M059J (cell line): ENCODE results near the gene MAP3K4. TPM values are rescaled to one million over a fixed set of nuclear protein-coding genes. Genes with fewer than 3 reads are reported as not detected.

ENCODE experiments used
- DNase-seq: peaks from one replicate; pipeline ENCODE4 v3.0.0-alpha.2; 2012; ENCODE audit warnings: low read depth
- total RNA-seq: library from RNA; depleted of rRNA; stranded (reverse); fragments of >200 nt; shearing (Covaris generic); gene quantifications from 2 replicates; pipeline ENCODE4 v1.2.3, GENCODE V29; 2014

Gene MAP3K4
- total RNA-seq, 1 experiment from 2014 or later = 26.7 TPM

- DNase-seq = no peak
Observed at GRCh38 chr6:161141173-161141572, 149.6 kb downstream of the MAP3K4 start.

- DNase-seq = no peak
Observed at GRCh38 chr6:161142957-161143296, 151.4 kb downstream of the MAP3K4 start.

GRCh38 chr6:161143663-161144430 is 152.3 kb downstream of the MAP3K4 start:
- no peak for DNase-seq

GRCh38 chr6:161150136-161150535 is 158.6 kb downstream of the MAP3K4 start:
- DNase-seq = no peak

GRCh38 chr6:161150566-161150965 is 159.0 kb downstream of the MAP3K4 start:
- no peak for DNase-seq

- DNase-seq = no peak
Observed at GRCh38 chr6:161151059-161151645, 159.6 kb downstream of the MAP3K4 start.

GRCh38 chr6:161151660-161152526 is 160.3 kb downstream of the MAP3K4 start:
- peak; percentile 29 for DNase-seq

- no peak for DNase-seq
Observed at GRCh38 chr6:161152527-161152862, 160.9 kb downstream of the MAP3K4 start.

- DNase-seq = peak; percentile 25
Observed at GRCh38 chr6:161152907-161153662, 161.5 kb downstream of the MAP3K4 start.

GRCh38 chr6:161153725-161154124 is 162.2 kb downstream of the MAP3K4 start:
- no peak for DNase-seq

GRCh38 chr6:161154796-161155335 is 163.3 kb downstream of the MAP3K4 start:
- DNase-seq = no peak

- DNase-seq = no peak
Observed at GRCh38 chr6:161161121-161161520, 169.6 kb downstream of the MAP3K4 start.

GRCh38 chr6:161161889-161162624 is 170.5 kb downstream of the MAP3K4 start:
- peak; percentile 71 for DNase-seq

GRCh38 chr6:161162722-161163121 is 171.2 kb downstream of the MAP3K4 start:
- DNase-seq = no peak

- no peak for DNase-seq
Observed at GRCh38 chr6:161163466-161164181, 172.1 kb downstream of the MAP3K4 start.

- DNase-seq = no peak
Observed at GRCh38 chr6:161164182-161164625, 172.6 kb downstream of the MAP3K4 start.

GRCh38 chr6:161166176-161166575 is 174.6 kb downstream of the MAP3K4 start:
- DNase-seq = no peak

- DNase-seq = no peak
Observed at GRCh38 chr6:161166677-161167076, 175.1 kb downstream of the MAP3K4 start.
